LoVo (cell line): Measurements from ENCODE around the gene SVIL.
"Not testable (repeated sequence)": the region's sequence is repeated elsewhere in the genome, so short reads cannot be mapped to it uniquely, and the experiment has no call there.

Source experiments
- DNase-seq: peaks from one replicate; pipeline ENCODE4 v3.0.0-alpha.2; 2016; ENCODE audit warnings: low spot score

The SVIL gene

DNA sequence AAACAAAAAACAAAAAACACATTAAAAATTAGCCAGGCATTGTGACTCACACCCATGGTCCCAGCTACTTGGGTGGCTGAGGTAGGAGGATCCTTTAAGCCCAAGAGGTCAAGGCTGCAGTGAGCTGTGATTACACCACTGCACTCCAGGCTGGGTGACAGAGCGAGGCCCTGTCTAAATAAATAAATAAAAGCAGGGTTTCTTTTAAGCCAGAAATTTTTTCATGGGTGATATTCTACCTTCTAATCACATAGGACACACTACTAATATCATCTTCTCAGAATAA is 14.2 kb upstream of the SVIL start:
- DNase-seq: no peak

GRCh38 chr10:29648114-29648982 is 13.6 kb upstream of the SVIL start:
- no peak for DNase-seq

DNA sequence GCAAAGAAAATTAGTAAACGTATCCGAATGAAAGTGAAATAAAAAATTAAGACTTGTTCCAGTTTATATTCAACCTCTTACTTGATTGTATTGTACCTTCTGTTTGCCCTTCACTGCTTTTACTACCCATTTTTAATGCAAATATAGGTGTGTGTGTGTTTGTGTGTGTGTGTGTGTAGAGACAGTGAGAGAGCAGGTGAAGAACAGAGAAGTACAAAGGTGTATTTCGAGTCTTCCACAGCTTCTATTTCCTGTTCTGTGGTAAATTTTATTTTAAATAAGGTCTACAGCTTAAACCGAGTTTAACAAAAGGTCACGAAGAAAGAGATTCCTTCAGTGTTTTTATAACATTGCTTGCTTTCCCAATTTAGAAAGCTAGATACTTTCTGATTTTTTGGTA is 12.7 kb upstream of the SVIL start:
- no peak for DNase-seq

- no peak for DNase-seq
These were observed 12.2 kb upstream of the SVIL start for GRCh38 chr10:29646960-29647461.

- DNase-seq: no peak
These were observed 11.6 kb upstream of the SVIL start for GRCh38 chr10:29646238-29646902.

DNA sequence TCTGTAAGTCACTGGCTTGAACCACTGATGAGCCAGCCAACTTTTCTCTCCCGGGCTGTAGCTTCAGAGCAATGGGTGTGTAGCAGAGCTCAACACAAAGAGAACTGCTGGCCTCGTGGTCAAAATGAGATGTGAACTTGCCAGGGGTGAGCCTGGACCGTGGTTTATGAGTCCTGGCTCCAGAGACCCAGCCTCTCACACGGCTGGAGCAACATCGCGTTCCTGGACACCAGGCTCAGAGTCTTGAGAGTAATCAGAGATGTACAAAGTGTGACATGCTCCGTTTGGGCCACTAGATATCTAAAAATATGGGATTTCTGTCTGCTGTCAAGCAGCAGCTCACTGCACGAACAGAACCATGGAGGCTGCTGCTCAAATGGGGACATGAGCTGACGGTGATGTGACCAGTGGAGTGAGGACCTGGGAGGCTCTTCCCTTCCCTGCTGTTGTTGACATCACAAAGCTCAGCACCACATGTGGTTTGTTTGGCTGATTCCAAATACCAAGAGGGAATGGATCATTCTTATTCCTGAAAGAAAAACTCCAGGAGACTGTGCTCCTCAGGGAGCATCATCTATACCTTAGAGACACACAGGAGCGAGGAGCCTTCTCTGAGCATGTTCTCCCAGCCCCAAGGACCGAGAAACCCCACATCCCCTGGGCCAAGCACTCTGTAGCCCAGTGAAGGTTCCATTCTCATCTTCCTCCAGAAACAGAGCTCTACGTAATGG is 9.2 kb upstream of the SVIL start:
- no peak for DNase-seq

DNA sequence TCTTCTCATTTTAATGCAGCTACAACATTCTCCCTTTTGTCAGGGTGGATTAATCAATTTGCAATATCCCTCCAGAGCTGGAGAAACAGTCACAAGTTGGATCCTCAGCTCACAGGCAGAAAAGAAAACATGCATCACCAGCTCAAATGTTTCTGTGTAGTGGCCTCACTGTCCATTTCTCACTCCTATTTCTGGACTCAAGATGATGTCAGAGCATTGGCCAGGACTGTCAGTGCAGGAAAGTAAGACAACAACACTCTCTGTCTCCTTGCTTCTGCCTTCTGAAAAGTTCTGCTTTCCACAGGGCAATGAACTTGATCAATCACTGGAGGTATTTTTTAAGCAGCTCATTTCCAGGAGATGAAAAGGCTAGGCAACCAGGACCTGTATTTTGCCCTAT is 8.2 kb upstream of the SVIL start:
- no peak for DNase-seq

DNA sequence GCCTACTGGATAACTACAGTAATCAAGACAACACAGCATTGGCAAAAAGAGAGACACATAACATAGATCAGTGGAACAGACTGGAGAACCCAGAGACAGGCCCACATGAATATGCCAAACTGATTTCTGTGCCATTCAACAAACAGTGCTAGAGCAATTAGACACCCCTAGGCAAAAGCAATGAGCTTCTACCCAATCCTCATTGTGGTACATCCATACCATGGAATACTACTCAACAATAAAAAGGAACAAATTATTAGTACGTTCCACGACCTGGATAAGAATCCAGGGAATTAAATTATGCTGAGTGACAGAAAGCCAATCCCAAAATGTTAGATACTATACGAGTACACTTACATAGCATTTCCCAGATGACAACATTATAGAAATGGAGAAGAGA is 2.8 kb upstream of the SVIL start:
- no peak for DNase-seq

DNA sequence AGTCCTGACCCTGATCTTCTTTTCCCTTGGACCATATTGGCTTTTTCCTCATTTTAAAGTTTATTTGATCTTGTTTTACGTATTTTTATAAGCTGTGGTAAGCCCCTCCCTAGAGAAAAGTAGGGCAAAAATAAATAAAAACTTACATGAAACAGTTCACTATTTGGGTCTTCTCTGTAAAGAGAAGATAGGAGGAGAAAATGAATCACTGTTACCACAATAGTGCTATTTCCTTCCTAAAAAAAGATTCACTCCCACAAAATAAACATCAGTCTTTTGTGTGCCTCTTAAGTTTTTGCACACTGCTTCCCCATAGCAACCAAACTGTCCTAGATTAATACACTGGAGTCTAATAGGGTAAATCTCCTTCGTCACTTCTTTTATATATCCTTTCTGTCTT is 1.4 kb upstream of the SVIL start:
- DNase-seq: no peak

DNA sequence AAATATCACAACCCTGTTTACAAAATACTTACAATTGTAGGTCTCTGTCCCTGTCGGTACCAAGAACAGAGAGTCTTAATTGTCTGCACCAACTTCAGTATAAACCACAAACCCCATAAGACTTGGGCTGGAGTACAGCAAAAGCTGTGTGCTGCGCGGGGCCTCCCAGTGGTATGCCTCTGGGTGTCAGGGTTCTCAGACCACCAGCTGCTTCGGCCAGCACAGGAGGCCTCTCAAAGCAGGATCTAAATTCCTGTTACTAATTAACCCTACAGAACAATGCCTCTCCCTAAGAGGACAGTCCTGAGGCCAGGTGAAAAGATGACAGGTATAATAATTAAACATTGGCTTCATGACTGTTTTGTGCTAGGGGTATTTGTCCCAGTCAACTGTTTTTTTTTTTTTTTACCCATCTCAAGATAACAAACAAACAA is 957 bp upstream of the SVIL start:
- no peak for DNase-seq

- DNase-seq: no peak
These were observed 666 bp downstream of the SVIL start for GRCh38 chr10:29634105-29634504.

DNA sequence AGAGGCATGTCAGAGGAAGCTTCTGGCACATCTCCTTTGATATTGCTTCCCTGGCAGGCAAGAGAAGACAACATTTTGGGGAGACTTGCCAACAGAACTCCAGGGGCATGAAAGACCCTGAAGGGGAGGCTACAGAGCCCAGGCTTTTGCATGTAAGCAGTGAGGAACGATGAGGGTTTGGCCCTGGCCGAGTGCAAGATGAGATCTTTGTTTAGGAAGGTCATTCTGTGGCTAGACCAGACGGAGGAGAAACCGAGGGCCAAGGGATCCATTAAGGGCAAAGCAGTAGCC is 3.8 kb downstream of the SVIL start:
- no peak for DNase-seq

DNA sequence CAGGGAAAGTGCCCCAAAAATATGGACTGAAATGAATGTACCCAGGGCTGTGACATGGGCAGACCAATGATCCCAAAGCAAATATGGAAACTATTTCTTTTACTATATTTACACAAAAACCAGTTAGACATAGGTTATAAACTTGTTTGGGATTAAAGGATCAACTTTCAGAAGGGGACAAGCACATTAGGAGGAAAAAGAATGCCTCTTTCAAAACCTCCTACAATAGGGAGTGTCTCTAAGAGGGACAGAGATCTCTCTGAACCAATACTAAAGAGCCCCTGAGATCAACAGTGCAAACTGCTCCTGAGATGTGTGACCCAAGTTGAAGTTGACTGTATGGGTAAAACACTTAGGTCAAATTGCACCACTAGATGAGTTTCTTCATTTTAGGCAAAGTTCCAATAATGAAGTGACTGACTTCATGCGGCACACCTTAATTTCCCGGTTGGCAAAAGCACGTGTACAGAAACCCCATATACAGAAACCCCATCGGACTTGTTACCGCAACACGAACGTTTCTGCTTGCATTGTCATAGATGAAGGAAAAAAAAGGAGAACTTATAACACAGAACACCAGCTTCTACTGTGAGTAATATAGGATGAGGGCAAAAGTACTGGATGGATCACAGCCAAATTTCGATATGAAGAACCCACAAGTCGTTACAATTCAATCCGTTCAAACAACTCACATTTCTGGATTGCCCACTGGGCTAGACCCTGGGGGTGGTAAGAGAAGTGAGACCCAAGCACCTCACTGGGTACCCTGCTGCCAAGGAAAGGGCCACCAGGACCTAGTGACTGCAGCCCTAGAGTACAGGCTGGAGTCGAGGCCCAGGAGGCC is 4.3 kb downstream of the SVIL start:
- peak; percentile 54 for DNase-seq

- DNase-seq: no peak
These were observed 5.8 kb downstream of the SVIL start for GRCh38 chr10:29628912-29629526.

DNA sequence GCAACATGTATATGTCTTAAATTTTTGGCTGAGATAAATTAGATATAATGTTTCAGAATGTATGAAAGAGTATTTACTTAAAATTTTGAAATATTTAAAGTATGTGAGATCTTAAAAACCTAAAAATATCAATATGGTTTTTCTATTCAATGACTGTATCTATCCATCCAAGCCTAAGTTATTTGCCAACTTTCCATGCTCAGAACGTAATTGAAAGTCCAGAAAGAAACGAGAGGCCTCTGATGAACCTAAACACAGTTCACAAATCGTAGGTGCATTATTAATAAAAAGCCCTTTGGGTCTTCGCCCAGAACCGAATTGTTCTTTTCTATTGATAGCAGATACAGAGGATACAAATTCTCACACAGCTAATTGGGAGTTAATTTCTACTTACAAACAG is 6.5 kb downstream of the SVIL start:
- DNase-seq: no peak

- no peak for DNase-seq
These were observed 7.3 kb downstream of the SVIL start for GRCh38 chr10:29627201-29628132.

DNA sequence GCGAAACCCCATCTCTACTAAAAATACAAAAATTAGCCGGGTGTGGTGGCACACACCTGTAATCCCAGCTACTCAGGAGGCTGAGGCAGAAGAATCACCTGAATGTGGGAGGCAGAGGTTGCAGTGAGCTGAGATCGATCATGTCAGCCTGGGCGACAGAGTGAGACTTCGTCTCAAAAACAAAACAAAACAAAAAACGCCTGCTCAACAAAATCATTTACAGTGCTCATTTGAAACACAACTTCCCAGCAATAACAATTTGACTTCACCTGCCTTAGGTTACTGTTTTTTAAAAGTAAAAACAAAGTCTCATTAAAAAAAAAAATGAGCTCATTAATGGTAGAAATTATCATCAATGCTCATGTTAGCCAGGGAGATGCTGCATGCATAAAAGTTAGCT is 10.4 kb downstream of the SVIL start:
- not testable (repeated sequence) for DNase-seq

GRCh38 chr10:29623797-29624196 is 11.0 kb downstream of the SVIL start:
- DNase-seq: no peak

- DNase-seq: no peak
These were observed 12.3 kb downstream of the SVIL start for GRCh38 chr10:29622382-29622922.

GRCh38 chr10:29621161-29621560 is 13.6 kb downstream of the SVIL start:
- DNase-seq: no peak
